EL (cell line): ENCODE results near the gene MLNR.

ENCODE experiments used
- DNase-seq: peaks from one replicate; pipeline ENCODE4 v3.0.0-alpha.2; 2016

MLNR gene

GRCh38 chr13:49226613-49227012, 6.5 kb downstream of the MLNR start:
- DNase-seq: no peak

GRCh38 chr13:49234741-49235140, 14.6 kb downstream of the MLNR start:
- DNase-seq: no peak

- DNase-seq: no peak
These were observed 15.8 kb downstream of the MLNR start for GRCh38 chr13:49235856-49236431.

GRCh38 chr13:49238621-49239020, 18.5 kb downstream of the MLNR start:
- peak; percentile 54 for DNase-seq

GRCh38 chr13:49240017-49240416, 19.9 kb downstream of the MLNR start:
- peak; percentile 48 for DNase-seq

GRCh38 chr13:49241296-49241695, 21.2 kb downstream of the MLNR start:
- DNase-seq: no peak

GRCh38 chr13:49245101-49245500, 25.0 kb downstream of the MLNR start:
- DNase-seq: no peak

- no peak for DNase-seq
These were observed 26.9 kb downstream of the MLNR start for GRCh38 chr13:49246850-49247642.

GRCh38 chr13:49247643-49248621, 27.8 kb downstream of the MLNR start, which contains the start of gene CDADC1:
CDADC1 (plus strand) TSS chr13:49247925; CDS start chr13:49248038, 113 bp downstream.
- DNase-seq: peak; percentile 96

GRCh38 chr13:49248622-49249002, 28.5 kb downstream of the MLNR start:
- DNase-seq: no peak

- DNase-seq: no peak
These were observed 31.2 kb downstream of the MLNR start for GRCh38 chr13:49251326-49251725.

GRCh38 chr13:49253310-49253709, 33.2 kb downstream of the MLNR start:
- no peak for DNase-seq

GRCh38 chr13:49254007-49254406, 33.9 kb downstream of the MLNR start:
- DNase-seq: no peak

- DNase-seq: no peak
These were observed 36.7 kb downstream of the MLNR start for GRCh38 chr13:49256841-49257240.

GRCh38 chr13:49258089-49258796, 38.1 kb downstream of the MLNR start:
- no peak for DNase-seq

GRCh38 chr13:49259586-49259985, 39.4 kb downstream of the MLNR start:
- no peak for DNase-seq

GRCh38 chr13:49262634-49263033, 42.5 kb downstream of the MLNR start:
- no peak for DNase-seq

- peak; percentile 28 for DNase-seq
These were observed 45.7 kb downstream of the MLNR start for GRCh38 chr13:49265822-49266221.

- DNase-seq: no peak
These were observed 51.1 kb downstream of the MLNR start for GRCh38 chr13:49271264-49271663.
